HG03558 (cell line): Measurements from ENCODE around the gene KDM1A.
"Not testable (repeated sequence)": the region's sequence is repeated elsewhere in the genome, so short reads cannot be mapped to it uniquely, and the experiment has no call there.

Source experiments
- ATAC-seq: cut with Tn5 transposase; IDR thresholded peaks from one replicate; pipeline ENCODE4 v1.9.1; 2021; ENCODE audit warnings: moderate number of reproducible peaks; ENCODE audit not compliant: unreplicated experiment; ENCODE audit errors: extremely low read depth

KDM1A gene

DNA sequence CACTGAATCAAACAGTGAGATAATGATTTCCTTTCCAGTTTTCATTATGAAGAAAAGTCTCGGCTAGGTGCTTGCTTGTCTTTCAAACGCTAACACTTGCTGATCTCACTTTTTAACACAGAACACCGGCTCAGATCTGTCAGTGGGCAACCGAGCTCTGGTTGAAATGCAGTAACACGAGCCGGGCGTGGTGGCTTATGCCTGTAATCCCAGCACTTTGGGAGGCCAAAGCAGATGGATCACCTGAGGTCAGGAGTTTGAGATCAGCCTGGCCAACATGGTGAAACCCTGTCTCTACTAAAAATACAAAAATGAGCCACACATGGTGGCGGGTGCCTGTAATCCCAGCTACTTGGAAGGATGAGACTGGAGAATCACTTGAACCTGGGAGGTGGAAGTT lies 9.2 kb upstream of the KDM1A start:
- ATAC-seq = not testable (repeated sequence)

DNA sequence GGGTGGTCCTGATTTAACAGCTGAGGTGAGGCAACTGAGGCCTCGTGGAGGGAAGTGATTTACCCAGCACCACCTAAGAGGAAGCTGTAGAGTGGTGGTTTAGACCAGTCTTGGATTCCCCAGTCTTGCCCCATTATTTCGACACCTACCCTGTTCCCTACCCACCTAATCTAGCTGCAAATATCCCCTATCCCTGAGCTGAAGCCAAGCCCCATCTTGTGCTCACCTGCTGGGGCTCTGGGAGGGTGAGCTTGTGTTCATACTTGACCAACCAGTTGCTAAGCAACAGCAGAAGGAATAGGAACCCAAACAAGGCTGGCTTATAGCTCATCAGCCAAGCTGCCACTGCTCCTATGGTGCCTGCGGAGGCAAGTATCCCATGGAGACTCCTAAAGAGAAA lies 5.6 kb upstream of the KDM1A start:
- no peak for ATAC-seq

DNA sequence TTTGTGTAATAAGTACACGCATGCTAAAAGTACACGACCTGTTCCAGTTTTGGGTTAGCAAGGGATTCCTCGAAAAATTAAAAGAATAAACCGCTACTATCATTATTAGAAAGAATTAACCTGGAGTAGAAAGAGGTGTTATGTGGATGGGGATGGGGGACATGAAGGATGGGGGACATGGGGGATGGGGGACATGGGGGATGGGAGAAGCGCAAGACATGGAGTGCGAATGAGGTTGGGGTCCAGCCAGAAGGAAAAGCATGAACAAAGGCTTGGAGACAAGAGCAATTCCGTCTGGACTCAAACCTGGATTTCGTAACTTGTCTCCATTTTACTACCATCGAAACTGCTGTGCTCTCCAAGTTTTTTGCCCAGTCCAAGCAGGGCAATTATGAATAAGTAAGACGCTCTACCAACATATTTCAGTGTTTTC lies 591 bp upstream of the KDM1A start:
- no peak for ATAC-seq

DNA sequence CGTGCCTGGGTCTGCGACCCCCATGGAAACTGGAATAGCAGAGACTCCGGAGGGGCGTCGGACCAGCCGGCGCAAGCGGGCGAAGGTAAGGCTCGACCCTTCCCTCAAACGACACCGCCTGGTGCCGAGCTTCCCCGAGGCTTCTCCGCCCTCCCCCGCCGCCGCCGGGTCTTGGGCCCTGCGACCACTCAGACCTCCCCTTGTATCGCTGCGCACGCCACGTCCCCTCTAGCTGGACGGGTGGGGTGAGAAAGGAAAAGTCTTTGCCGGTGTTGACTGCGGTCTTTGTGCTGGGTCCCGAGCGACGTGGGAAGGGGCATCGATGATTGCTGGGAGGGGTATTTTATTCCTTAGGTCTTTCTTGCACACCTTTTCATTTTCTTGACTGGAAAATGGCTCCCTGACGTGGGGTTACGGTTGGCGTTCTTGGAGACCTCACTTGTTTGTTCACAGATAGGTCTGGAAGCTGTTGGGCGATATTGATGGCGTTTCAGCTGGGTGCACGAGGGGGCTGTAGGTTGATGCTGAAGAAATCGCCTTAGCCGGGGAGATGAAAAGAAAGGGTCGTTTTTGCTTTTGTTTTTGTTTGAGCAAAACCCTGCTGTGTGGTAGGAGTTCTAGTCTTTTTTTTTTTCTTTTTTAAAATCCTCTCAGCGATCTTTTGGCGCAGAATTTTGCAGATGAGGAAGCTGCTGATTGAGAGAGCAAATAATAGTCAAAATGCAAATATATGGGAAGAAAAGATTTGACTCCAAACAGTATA lies 776 bp downstream of the KDM1A start:
- ATAC-seq = peak; percentile 6

- ATAC-seq = no peak
Measured at GRCh38 chr1:23020706-23021405, 1.6 kb downstream of the KDM1A start.

DNA sequence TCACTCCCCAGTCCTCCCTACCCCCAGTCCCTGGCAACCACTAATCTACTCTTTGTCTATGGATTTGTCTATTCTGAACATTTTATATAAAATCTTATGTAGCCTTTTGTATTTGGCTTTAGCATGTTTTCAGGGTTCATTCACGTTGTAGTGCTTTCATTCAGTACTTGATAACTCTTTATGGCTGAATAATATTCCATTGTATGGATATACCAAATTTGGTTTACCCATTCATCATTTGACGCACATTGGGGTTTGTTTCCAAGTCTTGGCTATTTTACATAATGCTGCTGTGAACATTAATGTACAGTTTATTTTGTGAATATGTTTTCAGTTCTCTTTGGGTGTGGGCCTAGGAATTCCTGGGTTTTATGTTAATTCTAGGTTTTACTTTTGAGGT lies 2.6 kb downstream of the KDM1A start:
- no peak for ATAC-seq

GRCh38 chr1:23023174-23023845 lies 4.0 kb downstream of the KDM1A start:
- no peak for ATAC-seq

GRCh38 chr1:23026568-23026967 lies 7.3 kb downstream of the KDM1A start:
- no peak for ATAC-seq

DNA sequence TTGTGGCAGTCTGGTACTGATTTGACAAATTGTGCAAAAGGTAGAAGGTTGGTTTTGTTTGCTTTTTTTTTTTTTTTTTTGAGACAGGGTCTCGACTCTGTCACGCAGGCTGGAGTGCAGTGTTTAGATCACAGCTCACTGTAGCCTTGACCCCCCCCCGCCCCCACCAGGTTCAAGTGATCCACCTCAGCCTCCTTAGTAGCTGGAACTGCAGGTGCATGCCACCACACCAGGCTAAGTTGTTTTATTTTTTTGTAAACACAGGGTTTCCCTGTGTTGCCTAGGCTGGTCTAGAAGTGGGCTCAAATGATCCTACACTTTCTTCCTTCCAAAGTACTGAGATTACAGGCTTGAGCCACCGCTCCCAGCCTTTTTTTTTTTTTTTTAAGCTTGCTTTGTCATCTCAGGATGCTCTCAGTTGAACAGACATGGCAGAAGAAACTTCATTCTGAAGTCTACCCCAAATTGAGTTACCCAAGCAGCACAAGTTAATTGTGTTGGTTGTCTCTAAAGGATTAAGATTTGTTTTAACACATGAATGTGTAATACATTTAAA lies 8.2 kb downstream of the KDM1A start:
- ATAC-seq = no peak

GRCh38 chr1:23029337-23029736 lies 10.1 kb downstream of the KDM1A start:
- ATAC-seq = no peak

- no peak for ATAC-seq
Measured at GRCh38 chr1:23035823-23036452, 16.7 kb downstream of the KDM1A start.

- ATAC-seq = no peak
Measured at GRCh38 chr1:23037081-23037740, 17.9 kb downstream of the KDM1A start.

DNA sequence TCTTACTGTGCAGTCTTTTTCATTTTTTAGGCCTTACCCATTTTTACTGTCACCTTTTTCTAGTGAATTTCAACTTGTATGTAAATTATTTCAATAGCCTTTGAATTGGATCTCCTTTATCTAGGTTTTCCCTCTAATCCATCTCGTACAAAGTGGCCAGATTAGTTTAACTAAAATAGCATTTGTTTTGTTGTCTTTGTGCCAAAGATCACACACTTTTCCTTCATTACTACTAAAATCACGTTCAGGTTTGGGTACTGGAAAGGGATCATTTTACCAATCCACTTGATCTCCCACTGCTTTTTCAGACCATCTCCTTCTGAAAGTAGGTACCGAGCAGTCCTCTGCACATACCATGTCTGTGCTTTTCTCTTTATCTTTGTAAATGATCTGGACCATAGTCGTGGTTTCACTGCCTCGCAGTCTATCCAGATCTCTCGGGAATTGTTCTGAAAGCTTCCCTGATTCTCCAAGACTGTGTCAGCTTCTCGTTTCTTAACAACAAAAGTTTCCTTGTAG lies 20.1 kb downstream of the KDM1A start:
- ATAC-seq = no peak

DNA sequence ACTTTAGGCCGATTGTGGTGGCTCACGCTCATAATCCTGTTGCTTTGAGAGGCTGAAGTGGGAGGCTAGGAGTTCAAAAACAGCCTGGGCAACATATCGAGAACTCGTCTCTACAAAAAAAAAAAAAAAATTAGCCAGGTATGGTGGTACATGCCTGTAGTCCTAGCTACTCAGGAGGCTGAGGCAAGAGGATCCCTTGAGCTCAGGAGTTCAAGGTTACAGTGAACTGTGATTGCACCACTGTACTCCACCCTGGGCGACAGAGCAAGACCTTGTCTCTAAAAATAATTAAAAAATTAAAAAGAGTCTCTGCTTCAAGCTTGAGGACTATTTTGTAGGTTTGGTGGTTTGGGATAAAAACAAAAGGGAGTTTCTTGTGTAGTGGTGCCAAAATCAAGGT lies 21.2 kb downstream of the KDM1A start:
- ATAC-seq = no peak

- ATAC-seq = no peak
Measured at GRCh38 chr1:23044035-23044434, 24.8 kb downstream of the KDM1A start.

DNA sequence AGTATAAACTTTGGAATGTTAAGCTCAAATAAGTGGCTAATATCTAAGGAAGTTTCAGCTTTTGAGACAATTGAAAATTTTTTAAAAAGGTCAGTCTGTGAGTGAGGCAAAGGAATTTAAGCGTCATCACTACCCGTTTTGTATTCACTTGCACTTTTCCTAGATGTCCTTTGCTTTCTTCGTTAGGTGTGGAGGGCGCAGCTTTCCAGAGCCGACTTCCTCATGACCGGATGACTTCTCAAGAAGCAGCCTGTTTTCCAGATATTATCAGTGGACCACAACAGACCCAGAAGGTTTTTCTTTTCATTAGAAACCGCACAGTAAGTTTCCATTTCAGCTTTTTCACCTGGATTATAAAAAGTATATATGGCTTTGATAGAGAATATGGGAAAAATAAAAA lies 30.9 kb downstream of the KDM1A start:
- ATAC-seq = no peak

- no peak for ATAC-seq
Measured at GRCh38 chr1:23051290-23051909, 32.1 kb downstream of the KDM1A start.

GRCh38 chr1:23057301-23057700 lies 38.0 kb downstream of the KDM1A start:
- no peak for ATAC-seq

GRCh38 chr1:23062271-23062670 lies 43.0 kb downstream of the KDM1A start:
- ATAC-seq = no peak
